Stimulated activated CD4-positive, alpha-beta T cell treated with anti-CD3 and anti-CD28 coated beads, Interleukin-2, amount 100 ng/mL, for 24 hours (primary cell): ENCODE results near the gene RANBP10.
A peak's percentile ranks its signal among the peaks of the same experiment; 100 is the strongest.

Experiments
- DNase-seq, 2 donors: peaks; one replicate each; pipeline ENCODE4 v3.0.0-alpha.2; 2020

Gene RANBP10

GRCh38 chr16:67734731-67735201 lies 71.6 kb downstream of the RANBP10 start:
- no peak for DNase-seq

- no peak for DNase-seq
Observed at GRCh38 chr16:67733734-67734470, 72.5 kb downstream of the RANBP10 start.

- DNase-seq: no peak
Observed at GRCh38 chr16:67731753-67732095, 74.6 kb downstream of the RANBP10 start.

- no peak for DNase-seq
Observed at GRCh38 chr16:67731071-67731752, 75.1 kb downstream of the RANBP10 start.

GRCh38 chr16:67730326-67730725 lies 76.0 kb downstream of the RANBP10 start:
- no peak for DNase-seq

GRCh38 chr16:67729636-67730248 lies 76.6 kb downstream of the RANBP10 start:
- no peak for DNase-seq

GRCh38 chr16:67727521-67728485 lies 78.6 kb downstream of the RANBP10 start:
- DNase-seq: no peak

- no peak for DNase-seq
Observed at GRCh38 chr16:67726106-67727034, 80.0 kb downstream of the RANBP10 start.

- DNase-seq: no peak
Observed at GRCh38 chr16:67723911-67724305, 82.5 kb downstream of the RANBP10 start.

GRCh38 chr16:67723151-67723910 lies 83.0 kb downstream of the RANBP10 start:
- no peak for DNase-seq

GRCh38 chr16:67720236-67720635 lies 86.1 kb downstream of the RANBP10 start:
- no peak for DNase-seq

GRCh38 chr16:67719778-67720144 lies 86.6 kb downstream of the RANBP10 start:
- peak; percentile 13 to 23 for DNase-seq

- DNase-seq: peak; percentile 99
Observed at GRCh38 chr16:67719048-67719777, 87.1 kb downstream of the RANBP10 start, which contains the start of gene GFOD2. Gene GFOD2 (minus strand): TSS chr16:67719316. CDS start chr16:67685715, 33,601 bp downstream.

- peak; percentile 25 to 26 for DNase-seq
Observed at GRCh38 chr16:67718668-67719047, 87.7 kb downstream of the RANBP10 start.

- DNase-seq: no peak
Observed at GRCh38 chr16:67716097-67716496, 90.3 kb downstream of the RANBP10 start.

GRCh38 chr16:67714522-67714921 lies 91.8 kb downstream of the RANBP10 start:
- no peak for DNase-seq

GRCh38 chr16:67713647-67714273 lies 92.6 kb downstream of the RANBP10 start:
- no peak for DNase-seq

- DNase-seq: no peak
Observed at GRCh38 chr16:67710607-67711006, 95.8 kb downstream of the RANBP10 start.

- no peak for DNase-seq
Observed at GRCh38 chr16:67709050-67709449, 97.3 kb downstream of the RANBP10 start.

- no peak for DNase-seq
Observed at GRCh38 chr16:67708368-67708771, 98.0 kb downstream of the RANBP10 start.
